Peyer's patch (tissue), 4 donors: ENCODE results near the gene RYR1. TPM values are rescaled to one million over a fixed set of nuclear protein-coding genes. Genes with fewer than 3 reads are reported as not detected.

Experiments used
- DNase-seq, 3 donors: peaks; one replicate each; pipeline ENCODE4 v3.0.0-alpha.2; 2017 to 2019
- H3K27ac ChIP-seq, 4 donors: fragments of 200-600 bp; sonication (generic); one replicate each; pipeline ENCODE4 v1.5.1; 2016 to 2019
- H3K27me3 ChIP-seq, 2 donors: fragments of 200-600 bp; sonication (generic); one replicate each; pipeline ENCODE4 v1.5.1; 2019
- H3K36me3 ChIP-seq, 3 donors: fragments of 200-600 bp; sonication (generic); one replicate each; pipeline ENCODE4 v1.5.1; 2016 to 2019
- H3K4me1 ChIP-seq, 4 donors: fragments of 200-600 bp; sonication (generic); one replicate each; pipeline ENCODE4 v1.5.1; 2016 to 2019
- H3K4me3 ChIP-seq, 4 donors: fragments of 200-600 bp; sonication (generic); 1 replicate in 3 of 4; 2 replicates in 1 of 4; pipeline ENCODE4 v1.5.1; 2016 to 2019; ENCODE audit warnings: mild to moderate bottlenecking in 1 of 4
- H3K9me3 ChIP-seq, 4 donors: fragments of 200-600 bp; sonication (generic); one replicate each; pipeline ENCODE4 v1.5.1; 2016 to 2019; ENCODE audit warnings: mild to moderate bottlenecking in 1 of 4
- POLR2A ChIP-seq, 2 donors: fragments of 450-650 bp; IDR thresholded peaks; one replicate each; pipeline ENCODE4 v1.5.1; 2017; ENCODE audit warnings: antibody characterized with exemption in 2 of 2, mild to moderate bottlenecking in 2 of 2, moderate library complexity in 2 of 2
- total RNA-seq, 4 donors: library from RNA; depleted of rRNA; stranded (reverse); fragments of >200 nt; gene quantifications; one replicate each; pipeline ENCODE4 v1.1.0, GENCODE V29; 2016
- TF ChIP-seq, protein P1 (sequence below), 6 experiments: fragments of 450-650 bp in 4 of 6; fragments of 200-600 bp in 2 of 6; sonication (generic) in 1 of 6; IDR thresholded peaks; one replicate each; pipeline ENCODE4 v1.5.1; 2017 to 2019; ENCODE audit warnings: antibody characterized with exemption in 6 of 6, mild to moderate bottlenecking in 3 of 6, moderate library complexity in 1 of 6

Gene RYR1
- total RNA-seq, 4 donors from 2014 or later = 0.35 to 4.6 (median 3.4) TPM

DNA sequence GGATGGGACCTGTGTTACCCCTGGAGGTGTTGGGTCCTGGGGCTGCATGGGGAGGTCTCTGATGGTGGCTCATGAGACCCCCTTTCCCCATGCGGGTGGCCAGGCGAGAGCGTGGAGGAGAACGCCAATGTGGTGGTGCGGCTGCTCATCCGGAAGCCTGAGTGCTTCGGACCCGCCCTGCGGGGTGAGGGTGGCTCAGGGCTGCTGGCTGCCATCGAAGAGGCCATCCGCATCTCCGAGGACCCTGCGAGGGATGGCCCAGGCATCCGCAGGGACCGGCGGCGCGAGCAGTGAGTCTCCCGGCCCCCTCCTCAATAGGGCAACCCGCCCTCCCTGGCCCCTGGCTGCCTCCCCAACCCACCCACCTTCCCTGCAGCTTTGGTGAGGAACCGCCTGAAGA is 66.0 kb downstream of the RYR1 start:
- TF ChIP-seq, protein P1, sequence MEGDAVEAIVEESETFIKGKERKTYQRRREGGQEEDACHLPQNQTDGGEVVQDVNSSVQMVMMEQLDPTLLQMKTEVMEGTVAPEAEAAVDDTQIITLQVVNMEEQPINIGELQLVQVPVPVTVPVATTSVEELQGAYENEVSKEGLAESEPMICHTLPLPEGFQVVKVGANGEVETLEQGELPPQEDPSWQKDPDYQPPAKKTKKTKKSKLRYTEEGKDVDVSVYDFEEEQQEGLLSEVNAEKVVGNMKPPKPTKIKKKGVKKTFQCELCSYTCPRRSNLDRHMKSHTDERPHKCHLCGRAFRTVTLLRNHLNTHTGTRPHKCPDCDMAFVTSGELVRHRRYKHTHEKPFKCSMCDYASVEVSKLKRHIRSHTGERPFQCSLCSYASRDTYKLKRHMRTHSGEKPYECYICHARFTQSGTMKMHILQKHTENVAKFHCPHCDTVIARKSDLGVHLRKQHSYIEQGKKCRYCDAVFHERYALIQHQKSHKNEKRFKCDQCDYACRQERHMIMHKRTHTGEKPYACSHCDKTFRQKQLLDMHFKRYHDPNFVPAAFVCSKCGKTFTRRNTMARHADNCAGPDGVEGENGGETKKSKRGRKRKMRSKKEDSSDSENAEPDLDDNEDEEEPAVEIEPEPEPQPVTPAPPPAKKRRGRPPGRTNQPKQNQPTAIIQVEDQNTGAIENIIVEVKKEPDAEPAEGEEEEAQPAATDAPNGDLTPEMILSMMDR (IDR thresholded peaks at IDR 0.05) = no peak
- TF ChIP-seq POLR2A (IDR thresholded peaks at IDR 0.05) = no peak
- no peak overlapping the region for H3K4me3 ChIP-seq
- no peaks in the 10 kb centered on the region for H3K9me3 ChIP-seq
- no peaks in the 10 kb centered on the region for H3K27me3 ChIP-seq
- no peaks in the 10 kb centered on the region for H3K4me1 ChIP-seq
- no peak for DNase-seq
- no peaks in the 10 kb centered on the region for H3K36me3 ChIP-seq
- H3K27ac ChIP-seq = no peak overlapping the region

DNA sequence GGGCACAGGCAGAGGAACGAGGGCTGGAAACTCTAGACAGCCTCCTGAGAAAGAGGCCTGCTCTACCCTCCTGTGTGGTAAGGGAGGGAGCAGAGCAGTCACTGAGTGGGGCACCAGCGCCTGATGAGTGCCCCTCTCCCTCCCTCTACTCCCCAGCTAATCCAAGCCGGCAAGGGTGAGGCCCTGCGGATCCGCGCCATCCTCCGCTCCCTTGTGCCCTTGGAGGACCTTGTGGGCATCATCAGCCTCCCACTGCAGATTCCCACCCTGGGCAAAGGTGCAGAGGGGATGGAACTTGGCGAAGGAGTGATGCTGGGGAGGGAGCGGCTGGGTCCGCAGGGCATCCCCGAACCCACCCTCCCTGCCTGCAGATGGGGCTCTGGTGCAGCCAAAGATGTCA is 67.0 kb downstream of the RYR1 start:
- DNase-seq = no peak
- no peaks in the 10 kb centered on the region for H3K4me1 ChIP-seq
- H3K4me3 ChIP-seq = no peak overlapping the region
- H3K36me3 ChIP-seq = no peaks in the 10 kb centered on the region
- TF ChIP-seq POLR2A (IDR thresholded peaks at IDR 0.05) = no peak
- TF ChIP-seq, protein P1 (IDR thresholded peaks at IDR 0.05) = no peak
- no peaks in the 10 kb centered on the region for H3K9me3 ChIP-seq
- H3K27me3 ChIP-seq = no peaks in the 10 kb centered on the region
- H3K27ac ChIP-seq = no peak overlapping the region

DNA sequence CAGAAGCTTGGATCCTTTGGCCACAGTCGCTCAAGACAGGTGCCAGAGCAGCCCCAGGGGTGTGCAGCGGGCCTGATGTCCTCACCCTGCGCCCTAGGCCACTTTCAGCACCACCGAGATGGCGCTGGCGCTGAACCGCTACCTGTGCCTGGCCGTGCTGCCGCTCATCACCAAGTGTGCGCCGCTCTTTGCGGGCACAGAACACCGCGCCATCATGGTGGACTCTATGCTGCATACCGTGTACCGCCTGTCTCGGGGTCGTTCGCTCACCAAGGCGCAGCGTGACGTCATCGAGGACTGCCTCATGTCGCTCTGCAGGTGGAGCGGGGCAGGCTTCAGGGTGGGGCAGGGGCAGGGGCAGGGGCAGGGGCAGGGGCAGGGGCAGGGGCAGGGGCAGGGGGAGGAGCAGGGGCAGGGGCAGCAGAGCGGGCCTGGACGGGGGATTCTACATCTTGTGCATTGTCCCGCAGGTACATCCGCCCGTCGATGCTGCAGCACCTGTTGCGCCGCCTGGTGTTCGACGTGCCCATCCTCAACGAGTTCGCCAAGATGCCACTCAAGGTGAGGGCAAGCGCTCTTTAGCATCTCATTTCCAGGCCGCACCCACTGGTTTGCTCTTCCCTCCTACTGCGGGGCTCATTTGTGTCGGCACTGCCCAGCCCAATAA is 69.1 kb downstream of the RYR1 start:
- DNase-seq = no peak
- Histone ChIP-seq H3K9me3 (no peaks in the 10 kb centered on the region), H3K36me3 (no peaks in the 10 kb centered on the region), H3K27ac (no peak overlapping the region), H3K4me3 (no peak overlapping the region), H3K27me3 (no peaks in the 10 kb centered on the region), H3K4me1 (no peaks in the 10 kb centered on the region)
- TF ChIP-seq, protein P1 (IDR thresholded peaks at IDR 0.05) = no peak
- no peak for TF ChIP-seq POLR2A (IDR thresholded peaks at IDR 0.05)

DNA sequence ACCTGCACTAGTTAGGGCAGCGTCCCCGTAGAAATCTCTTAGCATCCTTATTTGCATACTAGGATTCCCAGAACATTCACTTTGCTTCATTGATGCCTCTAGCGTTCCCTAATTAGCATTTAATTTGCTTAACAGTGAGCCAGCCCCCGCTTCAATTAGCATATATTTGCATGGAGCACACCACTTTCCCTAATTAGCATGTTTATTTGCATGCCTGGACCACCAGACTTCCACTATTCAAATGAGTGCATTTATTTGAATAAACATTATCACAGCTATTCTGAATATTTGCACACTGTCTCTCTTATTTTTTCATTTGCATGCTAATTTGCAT is 69.6 kb downstream of the RYR1 start:
- DNase-seq = no peak
- Histone ChIP-seq H3K36me3 (no peaks in the 10 kb centered on the region), H3K4me3 (no peak overlapping the region), H3K9me3 (no peaks in the 10 kb centered on the region), H3K27ac (no peak overlapping the region), H3K27me3 (no peaks in the 10 kb centered on the region), H3K4me1 (no peaks in the 10 kb centered on the region)
- TF ChIP-seq, protein P1 (IDR thresholded peaks at IDR 0.05) = no peak
- no peak for TF ChIP-seq POLR2A (IDR thresholded peaks at IDR 0.05)

DNA sequence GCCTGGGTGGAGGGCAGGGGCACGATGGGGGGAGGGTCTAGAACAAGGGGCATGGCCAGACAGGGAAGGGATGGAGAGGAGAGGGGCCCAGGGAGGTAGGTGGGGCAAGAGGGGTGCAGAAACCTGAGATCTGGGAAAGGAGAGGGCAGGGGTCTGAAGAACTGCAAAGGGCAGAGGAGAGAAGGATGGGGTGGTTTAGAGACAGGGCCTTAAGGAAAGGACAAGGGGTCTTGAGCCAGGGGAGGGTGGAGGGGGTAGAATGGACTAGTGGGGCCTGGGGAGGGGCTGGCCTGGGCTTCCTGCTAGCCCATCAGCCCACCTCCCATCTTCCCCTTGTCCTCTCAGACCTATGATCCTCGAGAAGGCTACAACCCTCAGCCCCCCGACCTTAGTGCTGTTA is 72.5 kb downstream of the RYR1 start:
- H3K4me1 ChIP-seq = no peaks in the 10 kb centered on the region
- DNase-seq = no peak
- TF ChIP-seq, protein P1 (IDR thresholded peaks at IDR 0.05) = no peak
- TF ChIP-seq POLR2A (IDR thresholded peaks at IDR 0.05) = no peak
- H3K9me3 ChIP-seq = no peaks in the 10 kb centered on the region
- no peaks in the 10 kb centered on the region for H3K36me3 ChIP-seq
- H3K4me3 ChIP-seq = no peak overlapping the region
- H3K27ac ChIP-seq = no peak overlapping the region
- no peaks in the 10 kb centered on the region for H3K27me3 ChIP-seq

DNA sequence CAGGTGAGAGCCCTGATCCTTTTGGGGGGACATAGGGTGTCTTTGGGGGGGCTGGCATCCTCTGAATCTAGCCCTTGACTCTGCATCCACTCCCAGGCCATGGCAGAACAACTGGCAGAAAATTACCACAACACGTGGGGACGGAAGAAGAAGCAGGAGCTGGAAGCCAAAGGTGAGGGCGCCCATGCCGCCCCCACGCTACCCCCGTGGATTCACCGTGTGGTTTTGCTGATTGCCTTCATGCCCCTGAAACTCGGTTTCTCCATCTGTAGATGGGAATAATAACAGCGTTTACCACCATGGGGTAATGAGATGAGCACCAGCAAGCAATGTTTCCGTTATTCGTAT is 72.9 kb downstream of the RYR1 start:
- H3K4me3 ChIP-seq = no peak overlapping the region
- DNase-seq = no peak
- TF ChIP-seq, protein P1 (IDR thresholded peaks at IDR 0.05) = no peak
- TF ChIP-seq POLR2A (IDR thresholded peaks at IDR 0.05) = no peak

More for the DNA sequence above, 72.9 kb downstream of the RYR1 start:
- Histone ChIP-seq H3K36me3 (no peaks in the 10 kb centered on the region), H3K27ac (no peak overlapping the region), H3K4me1 (no peaks in the 10 kb centered on the region), H3K27me3 (no peaks in the 10 kb centered on the region), H3K9me3 (no peaks in the 10 kb centered on the region)
